CD4-positive, alpha-beta T cell treated with Interleukin-6 for 4 hours (primary cell): Measurements from ENCODE around the gene MBL2.

ENCODE experiments used
- DNase-seq: peaks from one replicate; pipeline ENCODE4 v3.0.0-alpha.2; 2020; ENCODE audit warnings: mixed read lengths

Gene MBL2

DNA sequence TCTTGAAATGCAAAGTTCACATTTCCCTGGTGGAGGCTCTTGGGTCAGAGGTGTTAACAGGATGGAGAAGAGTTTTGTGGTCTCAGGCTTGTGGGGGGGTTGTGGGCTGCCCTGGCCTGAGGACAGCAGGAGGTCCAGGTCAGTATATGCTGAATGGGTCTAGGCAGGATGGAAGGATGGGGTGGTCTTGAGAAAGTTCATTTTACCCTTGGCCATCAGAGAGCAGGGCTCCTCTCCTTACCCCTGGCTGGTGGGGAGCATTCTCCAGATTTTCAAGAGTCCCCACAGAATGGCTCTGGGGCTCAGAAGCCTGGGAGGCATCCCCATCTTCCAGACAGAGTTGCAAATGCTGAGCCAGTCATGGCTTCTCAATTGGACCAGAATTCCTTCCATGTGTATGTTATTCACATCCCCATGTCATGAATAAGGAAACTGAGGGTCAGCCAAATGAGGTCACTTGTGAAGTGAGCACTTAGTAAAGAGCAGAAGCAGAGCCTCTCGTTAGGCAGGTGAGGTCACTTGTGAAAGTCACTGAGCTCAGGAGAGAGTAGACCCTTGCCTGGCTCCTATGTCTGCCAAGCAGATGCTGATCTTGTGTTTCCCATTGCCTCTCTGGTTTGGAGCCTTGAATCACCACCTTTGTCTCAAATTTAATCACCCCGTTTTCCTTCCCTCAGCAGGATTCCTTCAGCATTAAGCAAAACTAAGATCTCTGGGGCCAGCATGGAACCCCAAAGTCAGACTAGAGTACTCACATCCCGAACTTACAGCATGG lies 33.0 kb downstream of the MBL2 start:
- DNase-seq: no peak

DNA sequence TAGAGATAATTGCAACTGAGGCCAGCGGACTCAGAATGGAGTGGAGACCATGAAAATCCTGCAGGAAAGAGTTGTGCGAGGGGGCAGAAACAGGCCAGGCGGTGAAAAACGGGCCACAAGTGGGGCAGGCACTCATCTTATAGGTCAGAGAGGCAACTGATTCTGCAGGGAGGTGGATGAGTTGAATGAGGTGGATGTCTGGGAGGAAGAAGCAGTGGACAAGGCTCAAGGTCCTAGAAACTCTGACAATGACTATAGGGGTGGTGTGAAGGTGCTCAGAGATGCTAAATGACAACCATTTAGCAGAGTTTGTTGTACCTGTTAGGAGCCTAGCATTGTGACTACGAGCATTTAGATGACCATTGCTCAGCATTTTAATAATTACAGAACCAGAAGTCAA lies 33.6 kb downstream of the MBL2 start:
- no peak for DNase-seq

DNA sequence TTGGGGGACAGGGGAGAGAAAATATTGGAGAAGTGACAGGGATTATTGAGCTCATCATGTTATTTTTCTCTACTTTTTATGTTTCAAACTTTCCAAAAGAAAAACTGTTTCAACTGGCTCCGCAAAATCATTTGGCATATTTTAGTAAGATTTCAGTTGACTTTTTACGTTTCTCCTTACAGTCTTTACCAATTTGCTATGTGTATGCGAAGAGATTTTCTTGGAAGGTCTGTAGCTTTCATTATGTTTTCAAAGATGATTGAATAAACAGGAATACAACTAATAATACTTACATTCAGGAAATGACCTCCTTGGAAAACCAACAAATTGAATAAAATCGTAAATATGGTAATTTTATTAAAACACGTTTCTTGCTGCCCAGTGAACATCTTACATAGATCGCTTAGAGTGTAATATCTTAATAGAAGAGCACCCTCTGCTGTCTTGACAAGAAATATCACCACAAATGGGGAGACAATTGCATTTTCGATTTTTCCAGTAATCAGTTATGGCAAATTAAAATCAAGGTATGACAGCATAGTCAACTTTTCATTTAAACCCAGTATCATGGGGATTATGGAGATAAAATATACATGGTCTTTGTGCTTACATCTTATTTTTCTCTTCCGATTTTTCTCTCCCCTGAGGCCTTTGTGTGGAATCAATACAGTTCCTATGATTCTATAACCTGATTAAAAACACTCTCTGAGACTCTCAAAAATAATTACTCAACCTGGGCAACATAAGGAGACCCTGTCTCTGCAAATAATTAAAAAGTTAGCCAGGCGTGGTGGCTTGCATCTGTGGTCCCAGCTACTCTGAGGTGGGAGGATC lies 43.1 kb downstream of the MBL2 start:
- no peak for DNase-seq

DNA sequence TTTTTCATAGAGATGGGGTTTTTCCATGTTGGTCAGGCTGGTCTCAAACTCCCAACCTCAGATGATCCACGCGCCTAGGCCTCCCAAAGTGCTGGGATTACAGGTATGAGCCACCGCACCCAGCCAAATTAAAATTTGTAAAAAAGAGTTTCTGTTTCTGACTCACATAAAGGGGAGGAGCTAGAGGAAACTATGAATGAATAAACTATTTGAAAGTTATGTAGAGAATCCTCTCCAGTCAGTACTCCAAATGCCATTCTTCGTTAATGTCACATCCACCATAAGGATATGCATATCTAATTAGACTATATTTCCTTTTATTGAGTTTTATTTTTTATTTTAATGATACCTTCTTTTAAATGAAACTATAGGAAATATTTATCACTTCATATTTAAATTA lies 52.6 kb downstream of the MBL2 start:
- no peak for DNase-seq
